ENCODE results near the gene AGPS. TPM values are rescaled to one million over a fixed set of nuclear protein-coding genes. Genes with fewer than 3 reads are reported as not detected.

The AGPS gene
- total RNA-seq, 3 donors from 2014 or later = 28.2 to 30.6 (median 28.5) TPM

DNA sequence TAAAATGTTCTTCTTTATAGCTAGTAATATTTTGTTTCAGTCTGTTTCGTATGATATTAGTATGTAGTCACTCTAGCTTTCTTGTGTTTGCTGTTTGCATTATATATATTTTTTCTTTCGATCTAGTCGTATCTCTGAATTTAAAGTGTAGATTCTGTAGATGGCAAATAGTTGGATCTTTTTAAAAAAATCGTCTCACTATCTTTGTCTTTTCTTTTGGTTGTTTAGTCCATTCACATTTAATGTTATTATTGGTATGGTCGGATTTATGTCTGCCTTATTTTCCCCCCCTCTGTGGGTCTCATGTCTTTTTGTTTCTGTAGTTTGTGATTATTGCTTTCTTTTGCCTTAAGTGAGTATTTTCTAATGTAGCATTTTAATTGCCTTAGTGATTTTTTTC, 84.3 kb downstream of the AGPS start:
- Histone ChIP-seq H3K4me1 (no peaks in the 10 kb centered on the region), H3K27me3 (no peaks in the 10 kb centered on the region), H3K4me3 (no peak overlapping the region), H3K27ac (no peak overlapping the region), H3K9me3 (peaks cover 0 to 7% of the 10 kb centered on the region in 2 donors), H3K36me3 (no peaks in the 10 kb centered on the region)
- intact Hi-C loops (cut with DNase I; ENCODE audit: low total_unique reads) = no loop called here
- DNase-seq (ENCODE audit: low spot score in 2 of 2) = no peak
- TF ChIP-seq, protein P1, sequence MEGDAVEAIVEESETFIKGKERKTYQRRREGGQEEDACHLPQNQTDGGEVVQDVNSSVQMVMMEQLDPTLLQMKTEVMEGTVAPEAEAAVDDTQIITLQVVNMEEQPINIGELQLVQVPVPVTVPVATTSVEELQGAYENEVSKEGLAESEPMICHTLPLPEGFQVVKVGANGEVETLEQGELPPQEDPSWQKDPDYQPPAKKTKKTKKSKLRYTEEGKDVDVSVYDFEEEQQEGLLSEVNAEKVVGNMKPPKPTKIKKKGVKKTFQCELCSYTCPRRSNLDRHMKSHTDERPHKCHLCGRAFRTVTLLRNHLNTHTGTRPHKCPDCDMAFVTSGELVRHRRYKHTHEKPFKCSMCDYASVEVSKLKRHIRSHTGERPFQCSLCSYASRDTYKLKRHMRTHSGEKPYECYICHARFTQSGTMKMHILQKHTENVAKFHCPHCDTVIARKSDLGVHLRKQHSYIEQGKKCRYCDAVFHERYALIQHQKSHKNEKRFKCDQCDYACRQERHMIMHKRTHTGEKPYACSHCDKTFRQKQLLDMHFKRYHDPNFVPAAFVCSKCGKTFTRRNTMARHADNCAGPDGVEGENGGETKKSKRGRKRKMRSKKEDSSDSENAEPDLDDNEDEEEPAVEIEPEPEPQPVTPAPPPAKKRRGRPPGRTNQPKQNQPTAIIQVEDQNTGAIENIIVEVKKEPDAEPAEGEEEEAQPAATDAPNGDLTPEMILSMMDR (IDR thresholded peaks at IDR 0.05) = no peak
- TF ChIP-seq POLR2A (IDR thresholded peaks at IDR 0.05) (no peak), POLR2AphosphoS5 (IDR thresholded peaks at IDR 0.05) (no peak)

DNA sequence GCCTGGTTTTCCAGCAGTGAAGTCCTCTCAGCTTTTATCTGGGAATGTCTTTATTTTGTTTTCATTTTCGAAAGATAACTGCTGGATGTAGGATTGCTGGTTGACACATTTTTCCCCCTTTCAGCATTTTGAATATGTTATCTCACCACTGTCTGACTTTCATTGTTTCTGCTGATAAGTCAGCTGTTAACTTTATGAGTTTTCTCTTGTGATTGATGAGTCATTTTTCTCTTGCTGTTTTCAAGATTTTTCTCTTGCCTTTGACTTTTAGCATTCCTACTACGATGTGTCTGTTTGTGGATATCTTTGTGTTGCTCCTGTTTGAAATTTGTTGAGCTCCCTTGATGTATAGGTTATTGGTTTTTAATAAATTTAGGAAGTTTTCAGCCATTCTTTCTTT, 85.5 kb downstream of the AGPS start:
- Histone ChIP-seq H3K27ac (no peak overlapping the region), H3K27me3 (no peaks in the 10 kb centered on the region), H3K4me1 (no peaks in the 10 kb centered on the region), H3K9me3 (no peaks in the 10 kb centered on the region), H3K4me3 (no peak overlapping the region), H3K36me3 (no peaks in the 10 kb centered on the region)
- no peak for DNase-seq (ENCODE audit: low spot score in 2 of 2)
- TF ChIP-seq POLR2A (IDR thresholded peaks at IDR 0.05) (no peak), POLR2AphosphoS5 (IDR thresholded peaks at IDR 0.05) (no peak)
- TF ChIP-seq, protein P1 (IDR thresholded peaks at IDR 0.05) = no peak
- intact Hi-C loops (cut with DNase I; ENCODE audit: low total_unique reads) = no loop called here

DNA sequence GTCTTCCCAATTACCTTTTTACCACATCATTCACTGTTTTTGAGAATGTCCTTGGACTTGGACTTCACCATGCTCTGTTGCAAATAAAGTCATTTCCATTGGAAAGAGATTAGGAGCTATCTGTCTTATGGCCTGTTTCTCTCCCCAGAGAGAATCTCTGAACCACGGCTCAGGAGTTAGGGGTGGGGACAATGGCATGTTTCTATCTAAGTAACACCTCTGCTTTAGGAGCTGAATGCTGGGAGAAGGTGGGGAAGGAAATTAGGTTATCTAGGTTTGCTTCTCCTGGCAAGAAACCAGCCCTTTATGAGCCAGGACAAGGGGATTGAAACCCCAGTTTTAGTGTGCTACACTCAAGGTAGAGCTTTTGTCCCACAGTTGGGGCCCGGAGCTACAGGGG, 86.3 kb downstream of the AGPS start:
- Histone ChIP-seq H3K4me1 (no peaks in the 10 kb centered on the region), H3K36me3 (no peaks in the 10 kb centered on the region), H3K27me3 (no peaks in the 10 kb centered on the region), H3K27ac (no peak overlapping the region), H3K9me3 (no peaks in the 10 kb centered on the region), H3K4me3 (no peak overlapping the region)
- TF ChIP-seq POLR2AphosphoS5 (IDR thresholded peaks at IDR 0.05) = no peak
- TF ChIP-seq POLR2A (IDR thresholded peaks at IDR 0.05) = no peak
- TF ChIP-seq, protein P1 (IDR thresholded peaks at IDR 0.05) = no peak
- intact Hi-C loops (cut with DNase I; ENCODE audit: low total_unique reads) = no loop called here
- DNase-seq (ENCODE audit: low spot score in 2 of 2) = no peak

DNA sequence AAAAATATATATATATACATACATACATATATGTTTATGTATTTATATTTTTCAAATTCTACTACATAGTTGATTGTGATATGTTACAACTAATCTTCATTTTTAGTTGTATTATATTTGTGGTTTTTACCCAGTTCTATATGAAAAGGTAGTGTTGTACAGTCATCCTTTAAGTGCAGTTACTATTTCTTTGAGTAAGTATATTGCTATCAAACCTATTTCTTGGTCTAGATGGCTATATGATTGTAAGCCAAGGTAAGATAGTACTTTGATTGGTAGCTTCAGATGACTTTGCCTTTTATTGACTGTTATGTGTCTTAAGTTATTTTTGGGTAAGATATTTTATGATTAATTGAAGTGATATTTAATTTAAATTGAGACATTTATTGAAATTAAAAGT, 89.6 kb downstream of the AGPS start:
- Histone ChIP-seq H3K9me3 (no peaks in the 10 kb centered on the region), H3K27ac (no peak overlapping the region), H3K4me1 (no peaks in the 10 kb centered on the region), H3K4me3 (no peak overlapping the region), H3K36me3 (no peaks in the 10 kb centered on the region), H3K27me3 (no peaks in the 10 kb centered on the region)
- intact Hi-C loops (cut with DNase I; ENCODE audit: low total_unique reads) = no loop called here
- no peak for DNase-seq (ENCODE audit: low spot score in 2 of 2)
- TF ChIP-seq POLR2A (IDR thresholded peaks at IDR 0.05) = no peak
- TF ChIP-seq POLR2AphosphoS5 (IDR thresholded peaks at IDR 0.05) = no peak
- TF ChIP-seq, protein P1 (IDR thresholded peaks at IDR 0.05) = no peak

DNA sequence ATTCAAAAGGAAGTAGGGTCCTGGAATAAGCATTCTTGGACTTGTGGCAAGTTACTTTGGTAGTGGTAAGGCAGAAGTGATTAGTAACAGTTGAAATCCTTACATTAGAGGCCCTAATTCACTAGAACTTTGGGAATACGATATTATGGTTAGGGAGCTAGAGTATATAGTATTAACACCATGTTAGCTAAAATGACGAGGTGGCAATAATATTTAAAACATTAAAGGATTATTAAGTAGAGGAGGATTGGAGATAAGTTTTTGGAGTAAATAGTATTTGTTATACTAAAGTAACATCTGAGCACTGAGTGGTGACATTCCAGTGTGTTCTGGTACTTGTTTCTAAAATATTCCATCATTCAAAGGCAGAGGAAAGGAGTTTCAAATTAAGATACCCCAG, 91.0 kb downstream of the AGPS start:
- intact Hi-C loops (cut with DNase I; ENCODE audit: low total_unique reads) = no loop called here
- no peaks in the 10 kb centered on the region for H3K4me1 ChIP-seq
- no peak overlapping the region for H3K4me3 ChIP-seq
- TF ChIP-seq, protein P1 (IDR thresholded peaks at IDR 0.05) = no peak
- TF ChIP-seq POLR2A (IDR thresholded peaks at IDR 0.05) (no peak), POLR2AphosphoS5 (IDR thresholded peaks at IDR 0.05) (no peak)
- H3K27me3 ChIP-seq = no peaks in the 10 kb centered on the region
- no peak for DNase-seq (ENCODE audit: low spot score in 2 of 2)
- H3K27ac ChIP-seq = no peak overlapping the region
- no peaks in the 10 kb centered on the region for H3K36me3 ChIP-seq
- H3K9me3 ChIP-seq = no peaks in the 10 kb centered on the region
